Activated CD4-positive, alpha-beta memory T cell treated with anti-CD3 and anti-CD28 coated beads for 36 hours (primary cell): Measurements from ENCODE around the gene SHLD1. TPM values are rescaled to one million over a fixed set of nuclear protein-coding genes. Genes with fewer than 3 reads are reported as not detected.
"Not testable (repeated sequence)": the region's sequence is repeated elsewhere in the genome, so short reads cannot be mapped to it uniquely, and the experiment has no call there.

Experiments
- CTCF ChIA-PET: fragments of 350-600 bp; sonication (Branson Sonifier 250); formaldehyde crosslinking; loops from one replicate; lab custom pipeline; 2021; ENCODE audit warnings: antibody characterized with exemption, inconsistent platforms; lab: Charles Lee
- POLR2A ChIA-PET: fragments of 350-600 bp; sonication (Branson Sonifier 250); formaldehyde crosslinking; loops from one replicate; lab custom pipeline; 2021; ENCODE audit warnings: antibody characterized with exemption; lab: Charles Lee
- DNase-seq: peaks from one replicate; pipeline ENCODE4 v3.0.0-alpha.2; 2020
- H3K27ac Mint-ChIP-seq: one replicate; pipeline ENCODE4 v1.8.0; 2021; ENCODE audit warnings: mixed read lengths
- H3K27me3 Mint-ChIP-seq: one replicate; pipeline ENCODE4 v1.8.0; 2021; ENCODE audit warnings: mixed read lengths
- H3K36me3 Mint-ChIP-seq: one replicate; pipeline ENCODE4 v1.8.0; 2021; ENCODE audit warnings: mixed read lengths
- H3K4me1 Mint-ChIP-seq: one replicate; pipeline ENCODE4 v1.8.0; 2021; ENCODE audit warnings: low read depth, mixed read lengths
- H3K4me3 Mint-ChIP-seq: one replicate; pipeline ENCODE4 v1.8.0; 2021; ENCODE audit warnings: mild to moderate bottlenecking, mixed read lengths
- H3K9me3 Mint-ChIP-seq: one replicate; pipeline ENCODE4 v1.8.0; 2021; ENCODE audit warnings: mixed read lengths
- intact Hi-C: fragments of 100-400 bp; cut with micrococcal nuclease; formaldehyde crosslinking; loops from one replicate; pipeline ENCODE4 v1.15.1; 2023
- total RNA-seq, 2 experiments: library from RNA; stranded (reverse); gene quantifications; one replicate each; pipeline ENCODE4 v1.2.3, GENCODE V29; 2021

Gene SHLD1
- total RNA-seq, 2 experiments from 2014 or later = 9.0 to 9.8 TPM

DNA sequence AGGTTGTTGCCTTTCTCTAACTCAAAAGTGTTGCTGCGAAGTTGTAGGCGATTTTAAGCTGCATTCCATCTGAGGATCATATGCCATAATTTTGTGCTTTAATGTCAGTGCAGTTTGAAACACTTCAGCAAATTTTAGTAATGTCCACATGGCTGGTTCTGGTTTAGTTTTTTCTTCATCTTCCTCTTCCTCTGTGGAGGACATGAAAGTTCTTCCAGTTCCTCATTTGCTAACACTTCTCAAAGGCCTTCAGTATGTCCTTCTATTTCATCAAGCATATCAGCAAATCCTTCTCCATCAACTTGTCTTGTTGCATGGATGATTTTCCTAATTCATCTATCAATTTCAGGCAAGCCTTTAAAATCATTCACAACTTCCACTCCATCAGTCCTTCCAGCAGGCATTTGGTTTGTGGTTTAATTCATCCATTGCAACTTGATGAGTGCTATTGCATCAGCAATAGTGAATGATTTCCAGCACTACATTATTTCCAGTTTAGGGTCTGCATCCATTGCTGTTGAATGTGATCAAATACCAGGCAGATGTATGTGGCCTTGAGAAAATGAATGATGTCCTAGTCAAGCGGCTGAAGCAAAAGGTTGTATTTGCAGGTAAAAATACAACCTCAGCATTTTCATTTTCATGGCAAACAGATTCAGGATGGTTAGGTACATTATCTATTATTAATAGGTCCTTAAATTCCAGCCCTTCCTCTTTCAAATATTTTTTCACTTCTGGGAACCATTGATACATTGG is 20.2 kb downstream of the SHLD1 start:
- Mint-ChIP-seq H3K27me3 (no peaks in the 10 kb centered on the region), H3K4me3 (no peak overlapping the region), H3K4me1 (peaks cover 19% of the 10 kb centered on the region), H3K27ac (no peak overlapping the region), H3K36me3 (peaks cover 17% of the 10 kb centered on the region), H3K9me3 (no peaks in the 10 kb centered on the region)
- intact Hi-C loops = no loop called here
- POLR2A ChIA-PET = no interaction called here
- CTCF ChIA-PET = no interaction called here
- no peak for DNase-seq

DNA sequence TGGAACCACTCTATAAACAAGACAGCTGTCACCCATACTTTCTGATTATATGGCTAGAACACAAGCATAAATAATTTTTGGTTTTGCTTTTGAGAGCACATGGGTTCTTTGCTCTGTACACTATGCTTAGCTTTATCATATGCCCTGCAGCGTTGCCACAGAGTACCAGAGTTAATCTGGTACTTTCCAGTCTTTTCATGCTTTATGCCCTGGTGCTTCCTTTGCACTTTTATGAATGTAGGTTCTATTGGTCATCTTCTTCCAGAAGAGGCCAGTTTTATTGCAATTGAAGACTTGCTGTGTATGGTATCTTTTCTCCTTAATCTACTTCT is 20.8 kb downstream of the SHLD1 start:
- DNase-seq = no peak
- POLR2A ChIA-PET = no interaction called here
- intact Hi-C loops = no loop called here
- no peak overlapping the region for H3K27ac Mint-ChIP-seq
- no peaks in the 10 kb centered on the region for H3K9me3 Mint-ChIP-seq
- H3K4me3 Mint-ChIP-seq = no peak overlapping the region
- CTCF ChIA-PET = no interaction called here
- peaks cover 19% of the 10 kb centered on the region for H3K4me1 Mint-ChIP-seq
- H3K36me3 Mint-ChIP-seq = peaks cover 17% of the 10 kb centered on the region
- no peaks in the 10 kb centered on the region for H3K27me3 Mint-ChIP-seq

DNA sequence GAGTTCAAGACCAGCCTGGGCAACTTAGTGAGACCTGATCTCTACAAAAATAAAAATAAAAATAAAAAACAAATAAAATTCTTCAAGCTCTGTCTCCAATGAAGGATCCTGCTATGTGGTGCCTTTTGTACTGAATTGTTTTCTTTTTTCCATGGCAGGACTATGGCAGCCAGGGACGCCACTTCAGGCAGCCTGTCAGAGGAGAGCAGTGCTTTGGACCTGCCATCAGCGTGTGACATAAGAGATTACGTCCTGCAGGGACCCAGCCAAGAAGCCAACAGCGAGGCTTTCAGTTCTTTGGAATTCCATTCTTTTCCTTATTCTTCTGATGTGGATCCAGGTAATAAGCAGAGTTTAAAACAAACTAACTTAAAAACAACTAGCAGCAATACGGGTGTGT is 22.5 kb downstream of the SHLD1 start:
- Mint-ChIP-seq H3K4me1 (peaks cover 18% of the 10 kb centered on the region), H3K27me3 (no peaks in the 10 kb centered on the region), H3K9me3 (no peaks in the 10 kb centered on the region), H3K27ac (no peak overlapping the region), H3K36me3 (peaks cover 16% of the 10 kb centered on the region), H3K4me3 (no peak overlapping the region)
- DNase-seq = no peak
- intact Hi-C loops = no loop called here
- ChIA-PET CTCF (no interaction called here), POLR2A (no interaction called here)

- Mint-ChIP-seq H3K27me3 (no peaks in the 10 kb centered on the region), H3K4me3 (no peak overlapping the region), H3K36me3 (peaks cover 19% of the 10 kb centered on the region), H3K9me3 (no peaks in the 10 kb centered on the region), H3K4me1 (peaks cover 15% of the 10 kb centered on the region), H3K27ac (no peak overlapping the region)
- ChIA-PET POLR2A (no interaction called here), CTCF (interaction anchor here (1.4 kb wide), 1 partner anchor 14 kb away, joined by 5 read pairs; no protein-coding TSS in a partner anchor)
- DNase-seq = no peak
- intact Hi-C loops = no loop called here
Observed at GRCh38 chr20:5773589-5773988, 23.4 kb downstream of the SHLD1 start.

DNA sequence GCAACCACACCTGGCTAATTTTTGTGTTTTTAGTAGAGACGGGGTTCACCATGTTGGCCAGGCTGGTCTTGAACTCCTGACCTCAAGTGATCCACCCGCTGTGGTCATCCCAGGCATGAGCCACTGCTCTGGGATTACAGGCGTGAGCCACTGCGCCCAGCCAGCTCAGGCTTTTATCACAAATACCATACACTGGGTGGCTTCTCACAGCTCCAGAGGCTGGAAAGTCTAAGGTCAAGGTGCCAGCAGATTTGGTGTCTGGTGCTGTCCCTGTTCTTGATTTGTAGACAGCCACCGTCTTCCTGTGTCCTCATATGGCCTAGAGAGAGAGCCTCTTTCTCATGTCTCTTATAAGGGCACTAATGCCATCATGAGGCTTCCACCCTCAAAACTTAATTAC is 25.9 kb downstream of the SHLD1 start:
- peaks cover 15% of the 10 kb centered on the region for H3K4me1 Mint-ChIP-seq
- intact Hi-C loops = no loop called here
- no peak overlapping the region for H3K4me3 Mint-ChIP-seq
- DNase-seq = no peak
- CTCF ChIA-PET = interaction anchor here (1.0 kb wide), 1 partner anchor 12 kb away, joined by 6 read pairs; no protein-coding TSS in a partner anchor
- no peak overlapping the region for H3K27ac Mint-ChIP-seq
- H3K27me3 Mint-ChIP-seq = no peaks in the 10 kb centered on the region
- POLR2A ChIA-PET = no interaction called here
- no peaks in the 10 kb centered on the region for H3K9me3 Mint-ChIP-seq
- peaks cover 27% of the 10 kb centered on the region for H3K36me3 Mint-ChIP-seq

DNA sequence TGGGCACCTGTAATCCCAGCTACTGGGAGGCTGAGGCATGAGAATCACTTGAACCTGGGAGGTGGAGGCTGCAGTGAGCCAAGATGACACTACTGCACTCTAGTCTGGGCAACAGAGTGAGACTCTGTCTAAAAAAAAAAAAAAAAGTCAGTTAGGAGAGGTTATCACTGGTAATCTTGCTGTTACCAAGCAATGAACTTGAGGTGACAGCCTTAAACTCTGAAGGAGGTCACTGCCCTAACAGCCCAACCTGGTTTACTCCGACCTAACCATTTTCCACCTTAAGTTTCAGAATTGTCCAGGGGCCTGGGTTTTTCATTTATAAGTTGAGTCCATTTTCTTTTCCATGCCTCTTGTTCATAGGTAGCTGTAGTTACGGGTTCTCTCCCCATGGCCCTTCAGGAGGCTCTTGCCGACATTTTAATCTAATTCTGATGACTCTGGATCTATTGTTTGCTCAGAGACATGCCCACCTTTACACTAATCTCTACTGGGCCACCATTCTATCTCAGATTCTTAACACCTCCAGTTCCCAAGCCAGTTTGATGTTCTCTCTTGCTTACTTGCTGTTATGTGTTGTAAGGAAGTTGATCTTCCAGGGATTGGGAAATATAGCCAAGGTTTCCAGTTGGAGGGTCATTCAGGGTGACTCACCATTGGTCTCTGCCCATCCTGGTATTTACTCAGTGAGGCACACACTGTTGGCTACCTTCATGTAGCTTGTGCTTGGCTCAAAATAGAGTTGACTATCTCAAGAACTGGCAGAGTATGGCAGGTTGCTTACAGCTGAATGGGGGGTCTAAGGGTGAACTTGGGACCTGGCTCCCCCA is 29.1 kb downstream of the SHLD1 start:
- no peak for DNase-seq
- Mint-ChIP-seq H3K9me3 (no peaks in the 10 kb centered on the region), H3K27ac (no peak overlapping the region), H3K27me3 (no peaks in the 10 kb centered on the region), H3K36me3 (peaks cover 22% of the 10 kb centered on the region), H3K4me3 (no peak overlapping the region), H3K4me1 (peaks cover 13% of the 10 kb centered on the region)
- intact Hi-C loops = no loop called here
- ChIA-PET CTCF (interaction anchor here (3.1 kb wide), 1 partner anchor 9 kb away, joined by 17 read pairs; no protein-coding TSS in a partner anchor), POLR2A (no interaction called here)

GRCh38 chr20:5780846-5781217 is 30.6 kb downstream of the SHLD1 start:
- no peaks in the 10 kb centered on the region for H3K9me3 Mint-ChIP-seq
- CTCF ChIA-PET = interaction anchor here (1.0 to 1.2 kb wide), 2 partner anchors 224 to 252 kb away, joined by 3 to 4 read pairs; no protein-coding TSS in a partner anchor
- intact Hi-C loops = no loop called here
- peak overlapping the region; percentile 73 for H3K27ac Mint-ChIP-seq
- H3K4me3 Mint-ChIP-seq = no peak overlapping the region
- peaks cover 13% of the 10 kb centered on the region for H3K4me1 Mint-ChIP-seq
- no peak for DNase-seq
- POLR2A ChIA-PET = no interaction called here
- H3K36me3 Mint-ChIP-seq = peaks cover 17% of the 10 kb centered on the region
- no peaks in the 10 kb centered on the region for H3K27me3 Mint-ChIP-seq

DNA sequence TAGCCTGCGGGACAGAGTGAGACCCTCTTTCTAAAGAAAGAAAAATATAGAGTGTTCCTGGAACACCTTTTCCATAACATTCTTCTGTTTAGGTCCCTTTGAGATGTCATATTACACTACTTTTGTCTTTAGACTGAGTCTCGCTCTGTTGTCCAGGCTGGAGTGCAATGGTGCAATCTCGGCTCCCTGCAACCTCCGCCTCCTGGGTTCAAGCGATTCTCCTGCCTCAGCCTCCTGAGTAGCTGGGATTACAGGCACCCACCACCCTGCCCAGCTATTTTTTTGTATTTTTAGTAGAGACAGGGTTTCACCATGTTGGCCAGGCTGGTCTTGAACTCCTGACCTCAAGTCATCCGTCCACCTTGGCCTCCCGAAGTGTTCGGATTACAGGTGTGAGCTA is 31.2 kb downstream of the SHLD1 start:
- DNase-seq, H3K4me3 Mint-ChIP-seq, H3K9me3 Mint-ChIP-seq, intact Hi-C loops, H3K27ac Mint-ChIP-seq, H3K27me3 Mint-ChIP-seq, POLR2A ChIA-PET: not testable (repeated sequence)
- CTCF ChIA-PET = interaction anchor here (1.2 to 10.7 kb wide), 3 partner anchors 212 to 250 kb away, joined by 4 to 233 read pairs (median 36); no protein-coding TSS in a partner anchor
- H3K4me1 Mint-ChIP-seq = peaks cover 13% of the 10 kb centered on the region
- H3K36me3 Mint-ChIP-seq = peaks cover 17% of the 10 kb centered on the region

- Mint-ChIP-seq H3K9me3 (no peaks in the 10 kb centered on the region), H3K4me1 (peaks cover 18% of the 10 kb centered on the region), H3K4me3 (no peak overlapping the region), H3K27me3 (no peaks in the 10 kb centered on the region), H3K36me3 (peaks cover 17% of the 10 kb centered on the region), H3K27ac (no peak overlapping the region)
- intact Hi-C loops = no loop called here
- DNase-seq = no peak
- CTCF ChIA-PET = interaction anchor here (0.6 to 10.7 kb wide), 6 partner anchors 33 to 323 kb away, joined by 3 to 233 read pairs (median 10); no protein-coding TSS in a partner anchor
- POLR2A ChIA-PET = interaction anchor here (1.0 kb wide), 1 partner anchor 254 kb away, joined by 3 read pairs; no protein-coding TSS in a partner anchor
Observed at GRCh38 chr20:5781798-5782750, 31.9 kb downstream of the SHLD1 start.

DNA sequence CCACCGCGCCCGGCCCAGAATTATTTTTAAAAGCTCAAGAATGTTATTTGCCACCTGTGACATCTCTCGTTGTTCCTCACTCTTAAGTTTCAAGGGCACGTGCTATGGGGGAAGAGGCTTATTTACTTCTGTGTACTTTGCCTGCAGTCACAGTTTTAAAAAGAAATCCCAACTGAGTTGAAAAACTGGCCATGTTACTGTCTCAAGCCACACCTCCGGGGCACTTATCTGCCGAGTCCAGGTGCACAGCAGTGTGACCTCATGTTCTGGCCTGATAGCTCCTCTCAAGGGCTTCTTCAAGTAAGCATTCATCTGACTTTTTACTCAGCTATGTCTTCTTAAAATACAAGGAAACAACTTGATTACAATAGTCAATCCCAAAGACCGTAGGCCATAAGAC is 34.5 kb downstream of the SHLD1 start:
- intact Hi-C loops = no loop called here
- H3K9me3 Mint-ChIP-seq = no peaks in the 10 kb centered on the region
- H3K27me3 Mint-ChIP-seq = no peaks in the 10 kb centered on the region
- H3K36me3 Mint-ChIP-seq = peaks cover 8% of the 10 kb centered on the region
- CTCF ChIA-PET = interaction anchor here (1.4 to 10.7 kb wide), 4 partner anchors 203 to 253 kb away, joined by 3 to 233 read pairs (median 26); no protein-coding TSS in a partner anchor
- H3K27ac Mint-ChIP-seq = peak overlapping the region; percentile 2
- DNase-seq = no peak
- H3K4me1 Mint-ChIP-seq = peaks cover 24% of the 10 kb centered on the region
- POLR2A ChIA-PET = no interaction called here
- no peak overlapping the region for H3K4me3 Mint-ChIP-seq

DNA sequence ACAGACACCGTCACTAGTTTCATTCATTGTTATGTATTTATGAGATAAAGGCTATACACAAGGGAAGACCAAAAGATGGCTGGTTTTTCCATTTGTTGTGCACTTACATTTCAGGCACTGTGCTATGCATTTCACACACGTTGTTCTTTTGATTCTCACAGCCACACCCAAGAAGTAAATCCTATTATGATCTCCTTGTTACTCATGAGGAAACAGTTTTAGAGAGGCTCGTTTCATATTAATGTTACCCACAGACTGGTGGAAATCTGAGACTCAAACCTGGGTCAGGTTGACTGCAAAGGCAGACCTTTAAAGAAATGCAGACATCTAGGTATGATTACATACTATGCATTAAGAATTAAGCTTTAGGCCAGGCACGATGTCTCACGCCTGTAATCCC is 34.9 kb downstream of the SHLD1 start:
- peak overlapping the region; percentile 2 for H3K27ac Mint-ChIP-seq
- ChIA-PET CTCF (interaction anchor here (0.9 to 10.7 kb wide), 5 partner anchors 8 to 253 kb away, joined by 3 to 233 read pairs (median 16); no protein-coding TSS in a partner anchor), POLR2A (no interaction called here)
- H3K4me3 Mint-ChIP-seq = no peak overlapping the region
- H3K36me3 Mint-ChIP-seq = peaks cover 9% of the 10 kb centered on the region
- DNase-seq = no peak
- intact Hi-C loops = no loop called here
- H3K27me3 Mint-ChIP-seq = no peaks in the 10 kb centered on the region
- no peaks in the 10 kb centered on the region for H3K9me3 Mint-ChIP-seq
- peaks cover 24% of the 10 kb centered on the region for H3K4me1 Mint-ChIP-seq
